OCI-LY3 (cell line): ENCODE results near the gene MXRA8.
"Not testable (repeated sequence)": the region's sequence is repeated elsewhere in the genome, so short reads cannot be mapped to it uniquely, and the experiment has no call there.

ENCODE experiments used
- H2AFZ ChIP-seq: fragments of 200-600, 300-600 bp; shearing (Covaris generic); 2 replicates; pipeline ENCODE4 v1.6.0; 2014; ENCODE audit warnings: antibody characterized with exemption, low read depth, low read length
- H3K27ac ChIP-seq: fragments of 200-600, 300-600 bp; sonication (generic); 2 replicates; pipeline ENCODE4 v1.5.1; 2014; ENCODE audit warnings: mild to moderate bottlenecking, low read length, moderate library complexity, mixed read lengths
- H3K27me3 ChIP-seq: fragments of 200-600, 300-600 bp; sonication (generic); 2 replicates; pipeline ENCODE4 v1.6.1; 2014; ENCODE audit warnings: low read depth, low read length, mixed read lengths
- H3K36me3 ChIP-seq: fragments of 200-600, 300-600 bp; sonication (generic); replicated peaks from 2 replicates; pipeline ENCODE3; 2014; ENCODE audit warnings: low read depth, low read length, mixed read lengths
- H3K4me1 ChIP-seq: fragments of 300-600, 200-600 bp; sonication (generic); 2 replicates; pipeline ENCODE4 v1.6.1; 2014; ENCODE audit warnings: low read length, mixed read lengths
- H3K4me2 ChIP-seq: fragments of 200-600, 300-600 bp; sonication (generic); 2 replicates; pipeline ENCODE4 v1.6.1; 2014; ENCODE audit warnings: low read length, mixed read lengths
- H3K4me3 ChIP-seq: fragments of 300-600, 200-600 bp; sonication (generic); 2 replicates; pipeline ENCODE4 v1.5.1; 2014; ENCODE audit warnings: antibody characterized with exemption, mild to moderate bottlenecking, low read length, moderate library complexity
- H3K79me2 ChIP-seq: fragments of 300-600, 200-600 bp; shearing (Covaris generic); 2 replicates; pipeline ENCODE4 v1.6.1; 2014; ENCODE audit warnings: mild to moderate bottlenecking, low read length, mixed read lengths
- H3K9ac ChIP-seq: fragments of 300-600, 200-600 bp; shearing (Covaris generic); 2 replicates; pipeline ENCODE4 v1.6.0; 2014; ENCODE audit warnings: mild to moderate bottlenecking, low read length, moderate library complexity
- H3K9me3 ChIP-seq: fragments of 200-600, 300-600 bp; shearing (Covaris generic); 2 replicates; pipeline ENCODE4 v1.6.1; 2014; ENCODE audit warnings: low read length, mixed read lengths; ENCODE audit not compliant: insufficient read depth
- H4K20me1 ChIP-seq: fragments of 200-600, 300-600 bp; sonication (generic); 2 replicates; pipeline ENCODE4 v1.6.1; 2016; ENCODE audit warnings: low read length, mixed read lengths; ENCODE audit not compliant: insufficient read depth
- EZH2phosphoT487 ChIP-seq: fragments of 200-600 bp; shearing (Covaris generic); IDR thresholded peaks from 2 replicates; pipeline ENCODE4 v1.6.1; 2018; ENCODE audit warnings: antibody characterized with exemption, mixed run types, low read depth
- TF ChIP-seq, protein P1 (sequence below): fragments of 200-600, 300-600 bp; sonication (generic); IDR thresholded peaks from 2 replicates; pipeline ENCODE4 v1.5.1; 2014; ENCODE audit warnings: antibody characterized with exemption, low read length, low read depth

Gene MXRA8

DNA sequence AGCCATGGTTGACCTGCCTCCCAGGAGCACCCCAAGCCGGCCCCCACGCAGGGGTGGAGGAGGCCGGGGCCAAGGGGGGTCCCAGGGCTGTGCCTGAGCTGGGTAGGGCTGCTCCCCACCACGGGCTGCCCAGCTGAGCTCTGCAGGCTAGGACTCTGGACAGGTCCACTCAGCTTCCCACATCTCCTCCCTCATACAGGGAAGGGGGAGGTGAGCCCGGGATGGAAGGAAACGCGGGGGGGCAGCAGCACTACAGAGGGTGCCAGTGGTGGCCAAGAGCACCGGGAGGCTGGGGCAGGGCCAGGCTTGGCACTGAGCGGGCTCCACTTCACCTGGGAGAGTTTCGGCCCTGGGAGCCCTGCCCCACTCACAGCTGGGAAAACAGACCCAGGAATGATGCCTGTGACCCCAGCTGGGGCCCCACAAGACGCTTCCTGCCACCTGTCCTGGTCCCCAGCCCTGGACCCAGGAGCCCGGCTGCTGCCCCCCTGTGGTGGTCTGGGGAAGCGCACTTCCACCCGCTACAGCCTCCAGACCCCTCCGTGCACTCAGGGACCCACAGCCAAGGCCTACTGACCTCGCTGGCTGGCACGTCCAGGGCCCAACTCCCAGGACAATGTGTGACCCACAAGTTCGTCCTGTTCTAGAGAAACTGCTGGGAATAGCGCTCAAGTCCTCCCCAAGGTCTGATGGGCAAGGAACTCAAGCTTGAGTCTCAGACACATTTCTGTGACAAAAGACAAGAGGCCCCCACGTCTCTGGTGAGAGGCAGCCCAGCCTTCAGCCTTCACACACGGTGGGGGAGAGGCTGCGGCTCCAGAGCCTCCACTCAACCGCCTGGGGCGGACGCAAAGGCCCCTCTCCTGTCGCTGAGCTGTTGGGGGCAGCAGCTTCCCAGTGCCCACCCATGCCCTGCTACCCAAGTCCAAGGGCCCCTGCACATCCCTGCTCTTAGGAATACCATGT lies 13.7 kb upstream of the MXRA8 start:
- Histone ChIP-seq H4K20me1 (no peaks in the 10 kb centered on the region), H3K27me3 (no peaks in the 10 kb centered on the region), H3K36me3 (peaks cover 16% of the 10 kb centered on the region), H3K27ac (no peak overlapping the region), H3K9ac (no peak overlapping the region), H3K4me2 (0 out of 2 replicates have a peak overlapping the region, but pooled peaks have one; percentile 13), H3K4me3 (no peak overlapping the region), H3K79me2 (peaks cover 36% of the 10 kb centered on the region), H2AFZ (no peak overlapping the region), H3K4me1 (peaks cover 23% of the 10 kb centered on the region), H3K9me3 (peaks cover 4% of the 10 kb centered on the region; the same call in 1 of the 2 replicates)
- no peak for TF ChIP-seq EZH2phosphoT487
- TF ChIP-seq, protein P1, sequence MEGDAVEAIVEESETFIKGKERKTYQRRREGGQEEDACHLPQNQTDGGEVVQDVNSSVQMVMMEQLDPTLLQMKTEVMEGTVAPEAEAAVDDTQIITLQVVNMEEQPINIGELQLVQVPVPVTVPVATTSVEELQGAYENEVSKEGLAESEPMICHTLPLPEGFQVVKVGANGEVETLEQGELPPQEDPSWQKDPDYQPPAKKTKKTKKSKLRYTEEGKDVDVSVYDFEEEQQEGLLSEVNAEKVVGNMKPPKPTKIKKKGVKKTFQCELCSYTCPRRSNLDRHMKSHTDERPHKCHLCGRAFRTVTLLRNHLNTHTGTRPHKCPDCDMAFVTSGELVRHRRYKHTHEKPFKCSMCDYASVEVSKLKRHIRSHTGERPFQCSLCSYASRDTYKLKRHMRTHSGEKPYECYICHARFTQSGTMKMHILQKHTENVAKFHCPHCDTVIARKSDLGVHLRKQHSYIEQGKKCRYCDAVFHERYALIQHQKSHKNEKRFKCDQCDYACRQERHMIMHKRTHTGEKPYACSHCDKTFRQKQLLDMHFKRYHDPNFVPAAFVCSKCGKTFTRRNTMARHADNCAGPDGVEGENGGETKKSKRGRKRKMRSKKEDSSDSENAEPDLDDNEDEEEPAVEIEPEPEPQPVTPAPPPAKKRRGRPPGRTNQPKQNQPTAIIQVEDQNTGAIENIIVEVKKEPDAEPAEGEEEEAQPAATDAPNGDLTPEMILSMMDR = peak; percentile 81

DNA sequence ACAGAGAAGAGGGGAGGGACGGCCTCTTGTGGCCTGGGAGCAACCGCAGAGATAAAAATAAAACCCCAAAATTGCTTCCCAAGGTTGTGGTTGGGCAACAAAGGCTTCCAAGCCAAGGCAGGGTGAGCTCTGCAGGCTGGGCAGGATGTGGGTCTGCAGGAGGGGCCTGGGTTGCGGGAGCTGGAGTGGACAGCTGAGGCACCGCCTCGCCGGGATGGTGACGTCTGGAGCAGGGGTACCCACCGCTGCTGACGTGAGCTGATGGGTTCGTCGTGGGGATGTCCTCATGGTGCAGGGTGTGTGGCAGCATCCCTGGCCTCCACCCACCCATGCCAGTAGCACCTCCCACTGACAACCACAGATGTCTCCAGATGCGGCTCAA lies 13.0 kb upstream of the MXRA8 start:
- H4K20me1 ChIP-seq = no peaks in the 10 kb centered on the region
- H3K79me2 ChIP-seq = peaks cover 36% of the 10 kb centered on the region
- no peak overlapping the region for H3K4me2 ChIP-seq
- no peak overlapping the region for H3K27ac ChIP-seq
- H3K9me3 ChIP-seq = peaks cover 10% of the 10 kb centered on the region; the same call in 1 of the 2 replicates
- peaks cover 22% of the 10 kb centered on the region for H3K4me1 ChIP-seq
- TF ChIP-seq EZH2phosphoT487 = no peak
- TF ChIP-seq, protein P1 = no peak
- no peak overlapping the region for H3K4me3 ChIP-seq
- H2AFZ ChIP-seq = no peak overlapping the region
- H3K36me3 ChIP-seq = peaks cover 9% of the 10 kb centered on the region
- no peak overlapping the region for H3K9ac ChIP-seq
- H3K27me3 ChIP-seq = no peaks in the 10 kb centered on the region

DNA sequence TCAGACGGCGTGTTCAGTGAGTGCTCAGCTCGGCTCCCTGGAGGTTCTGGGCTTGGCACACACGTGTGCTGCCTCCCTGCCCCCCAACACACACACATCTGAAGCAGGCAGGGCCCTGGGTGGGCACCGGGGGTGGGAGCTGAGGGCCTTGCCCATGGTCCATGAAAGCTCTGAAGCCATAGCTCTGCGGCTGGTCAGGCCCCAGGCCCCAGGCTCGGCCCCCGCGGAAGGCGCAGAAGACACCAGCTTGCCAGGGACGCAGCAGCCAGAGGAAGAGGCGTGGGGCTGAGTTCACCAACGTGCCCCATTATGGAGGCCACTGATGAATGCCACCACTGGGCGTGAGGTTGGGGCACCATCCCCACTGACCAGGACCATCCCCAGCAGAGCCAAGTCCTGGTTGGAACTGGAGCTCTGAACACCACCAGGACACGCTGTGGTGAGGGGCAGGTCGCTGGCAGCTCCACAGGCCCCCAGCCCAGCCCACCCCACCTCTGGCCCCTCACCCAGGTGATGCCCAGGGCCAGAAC lies 12.5 kb upstream of the MXRA8 start:
- no peak overlapping the region for H2AFZ ChIP-seq
- H3K9me3 ChIP-seq = peaks cover 10% of the 10 kb centered on the region; the same call in 1 of the 2 replicates
- peaks cover 4% of the 10 kb centered on the region for H3K36me3 ChIP-seq
- H3K79me2 ChIP-seq = peaks cover 33% of the 10 kb centered on the region
- no peak overlapping the region for H3K4me3 ChIP-seq
- H3K4me2 ChIP-seq = no peak overlapping the region
- no peaks in the 10 kb centered on the region for H3K27me3 ChIP-seq
- no peaks in the 10 kb centered on the region for H4K20me1 ChIP-seq
- no peak for TF ChIP-seq EZH2phosphoT487
- TF ChIP-seq, protein P1 = no peak
- H3K4me1 ChIP-seq = peaks cover 17% of the 10 kb centered on the region
- H3K9ac ChIP-seq = no peak overlapping the region
- no peak overlapping the region for H3K27ac ChIP-seq

- not testable (repeated sequence) for H3K4me3 ChIP-seq, H2AFZ ChIP-seq, H3K9ac ChIP-seq, H3K27me3 ChIP-seq, H3K4me2 ChIP-seq, H3K36me3 ChIP-seq, H4K20me1 ChIP-seq, H3K27ac ChIP-seq
- H3K9me3 ChIP-seq = peaks cover 10% of the 10 kb centered on the region; the same call in 1 of the 2 replicates
- peaks cover 17% of the 10 kb centered on the region for H3K4me1 ChIP-seq
- peaks cover 33% of the 10 kb centered on the region for H3K79me2 ChIP-seq
Observed at GRCh38 chr1:1370094-1370493, 11.7 kb upstream of the MXRA8 start.
